NCI-H1436 (cell line): ENCODE data around the gene SP3.
"Not testable (repeated sequence)": the region's sequence is repeated elsewhere in the genome, so short reads cannot be mapped to it uniquely, and the experiment has no call there.

Source experiments
- DNase-seq: peaks from one replicate; lab custom pipeline; 2025; lab: John Stamatoyannopoulos, UW

The SP3 gene

GRCh38 chr2:173891315-173892037 is 73.7 kb downstream of the SP3 start:
- DNase-seq: no peak

DNA sequence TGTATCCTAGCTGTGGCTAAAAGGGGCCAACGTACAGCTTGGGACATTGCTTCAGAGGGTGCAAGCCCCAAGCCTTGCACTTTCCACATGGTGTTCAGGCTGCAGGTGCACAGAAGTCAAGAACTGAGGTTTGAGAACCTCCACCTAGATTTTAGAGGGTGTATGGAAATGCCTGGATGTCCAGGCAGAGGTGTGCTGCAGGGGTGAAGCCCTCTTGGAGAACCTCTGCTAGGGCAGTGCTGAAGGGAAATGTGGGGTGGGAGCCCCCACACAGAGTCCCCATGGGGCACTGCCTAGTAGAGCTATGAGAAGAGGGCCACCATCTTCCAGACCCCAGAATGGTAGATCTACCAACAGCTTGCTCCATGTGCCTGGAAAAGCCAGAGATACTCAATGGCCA is 75.7 kb downstream of the SP3 start:
- DNase-seq: not testable (repeated sequence)

GRCh38 chr2:173886613-173887012 is 78.6 kb downstream of the SP3 start:
- no peak for DNase-seq

- DNase-seq: no peak
Observed at GRCh38 chr2:173884025-173884802, 81.0 kb downstream of the SP3 start.

GRCh38 chr2:173881886-173882285 is 83.3 kb downstream of the SP3 start:
- DNase-seq: no peak

GRCh38 chr2:173881461-173881860 is 83.7 kb downstream of the SP3 start:
- DNase-seq: no peak

DNA sequence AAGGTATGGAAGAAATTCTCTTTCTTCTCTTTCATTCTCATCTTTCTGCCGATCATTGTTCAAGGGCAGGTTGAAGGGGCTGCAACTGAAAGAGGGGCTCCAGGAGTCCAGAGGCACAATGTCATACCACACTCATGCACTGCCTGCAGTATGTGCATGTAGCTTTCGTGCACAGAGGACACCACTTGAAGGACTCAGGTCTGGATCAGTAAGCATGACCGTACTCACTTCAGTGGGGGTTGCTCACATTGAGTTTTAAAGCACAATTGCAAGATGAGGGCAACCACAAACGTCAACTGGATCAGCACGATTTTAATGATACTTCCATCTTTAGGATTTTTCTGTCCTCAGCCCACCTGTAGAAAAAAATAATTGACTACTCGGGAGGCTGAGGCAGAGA is 84.6 kb downstream of the SP3 start:
- DNase-seq: no peak

GRCh38 chr2:173876833-173877413 is 88.2 kb downstream of the SP3 start:
- DNase-seq: no peak

DNA sequence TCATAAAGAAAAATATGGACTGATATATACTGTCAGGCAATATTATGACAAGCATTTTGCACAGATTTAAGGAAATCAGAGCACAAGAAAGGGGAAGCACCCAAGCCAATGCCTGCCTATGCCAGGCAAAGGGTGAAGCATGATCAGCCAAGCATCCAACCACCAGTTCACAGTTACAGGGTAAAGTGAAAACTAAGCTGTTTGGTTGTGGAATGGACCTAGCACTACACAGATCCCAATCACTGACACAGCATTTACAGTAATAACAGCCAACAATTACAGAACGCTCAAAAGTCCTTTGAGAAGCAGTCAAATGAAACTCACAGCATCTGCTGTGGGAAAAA is 90.3 kb downstream of the SP3 start:
- no peak for DNase-seq

- DNase-seq: no peak
Observed at GRCh38 chr2:173874003-173874893, 90.9 kb downstream of the SP3 start.

DNA sequence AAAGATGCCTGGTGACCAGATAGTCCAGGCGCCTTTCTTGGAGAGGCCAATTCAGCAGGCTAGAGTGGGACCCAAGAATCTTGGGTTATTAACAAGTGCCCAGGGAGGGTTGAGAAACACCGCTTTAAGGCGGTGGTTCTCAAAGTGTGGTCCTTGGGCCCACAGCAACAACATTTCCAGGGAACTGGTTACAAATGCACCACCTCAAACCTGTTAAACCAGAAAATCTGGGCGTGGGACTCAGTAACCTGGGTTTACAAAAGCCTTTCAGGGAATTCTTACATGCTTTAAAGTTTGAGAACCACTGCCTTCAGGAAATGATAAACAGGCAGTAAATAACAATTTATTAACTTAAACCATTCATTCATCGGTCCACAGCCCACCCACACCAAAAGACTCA is 92.5 kb downstream of the SP3 start:
- no peak for DNase-seq

- DNase-seq: peak; percentile 11
Observed at GRCh38 chr2:173869244-173870229, 95.6 kb downstream of the SP3 start.

- no peak for DNase-seq
Observed at GRCh38 chr2:173868406-173868805, 96.8 kb downstream of the SP3 start.

GRCh38 chr2:173866874-173867618 is 98.1 kb downstream of the SP3 start:
- DNase-seq: no peak

DNA sequence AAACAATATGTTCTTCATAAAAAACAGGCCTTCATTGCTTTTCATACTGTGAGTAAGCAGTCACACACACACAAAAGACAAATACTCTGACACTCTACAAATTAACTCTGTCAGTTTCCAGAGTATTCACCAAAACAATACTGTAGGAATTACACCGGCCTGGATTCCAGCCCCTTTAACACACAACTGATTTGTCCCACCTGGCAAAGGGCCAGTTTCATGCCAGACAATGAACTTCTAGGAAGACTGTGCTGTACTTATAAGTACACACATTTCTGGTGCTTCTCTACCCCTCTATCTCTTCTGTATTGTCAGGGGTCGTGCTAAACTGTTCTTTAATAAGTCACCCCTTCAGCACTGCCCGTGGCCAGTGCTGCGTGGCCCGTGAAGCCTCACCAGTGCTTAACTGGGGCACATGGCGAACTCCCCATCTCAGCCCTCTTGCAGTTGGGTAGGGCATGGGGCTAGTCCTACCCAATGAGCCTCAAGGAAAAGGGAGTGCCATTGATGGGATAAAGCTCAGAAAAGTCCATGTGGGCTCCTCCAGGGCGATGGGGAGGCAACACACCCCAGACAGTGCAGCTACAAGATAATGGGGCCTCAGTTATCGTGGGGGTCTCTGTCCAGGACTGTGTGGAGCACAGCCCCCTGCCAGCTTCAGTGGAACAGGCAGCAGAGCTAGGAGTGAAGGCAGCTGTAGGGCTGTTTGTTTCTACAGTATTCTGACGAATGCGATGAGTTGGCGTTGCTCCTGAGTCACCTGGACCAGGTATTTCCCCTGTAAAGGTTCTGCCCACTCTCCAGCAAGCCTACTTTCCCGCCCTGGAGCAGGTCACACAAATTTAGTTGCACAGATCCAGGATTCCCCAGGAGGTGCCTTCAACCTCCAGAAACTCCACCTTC is 99.0 kb downstream of the SP3 start:
- DNase-seq: no peak

DNA sequence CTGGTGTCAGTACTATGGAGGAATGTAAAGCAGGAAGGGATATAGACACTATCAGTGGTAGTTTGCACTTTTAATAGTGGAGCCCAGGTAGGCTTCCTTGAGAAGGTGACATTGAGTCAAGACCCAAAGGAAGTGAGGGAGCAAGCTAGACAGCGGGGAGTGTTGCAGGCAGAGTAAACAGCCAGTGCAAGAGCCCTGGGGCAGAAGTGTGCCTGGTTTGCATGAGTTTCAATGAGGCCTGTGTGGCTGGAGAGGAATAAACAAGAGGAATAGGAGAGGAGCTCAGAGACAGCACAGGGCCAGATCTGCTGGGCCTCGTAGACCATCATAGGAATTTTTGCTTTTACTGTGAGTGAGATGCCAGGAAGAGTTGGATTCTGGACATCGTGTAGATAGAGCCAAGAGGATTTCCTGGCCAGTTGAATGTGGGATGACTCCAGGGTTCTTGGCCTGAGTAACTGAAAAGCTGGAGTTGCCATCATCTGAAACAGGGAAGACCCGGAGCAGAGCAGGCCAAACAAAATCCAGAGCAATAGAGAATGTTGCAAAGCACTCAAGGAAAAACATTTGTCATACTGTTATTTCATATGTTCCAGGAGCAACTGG is 102.5 kb downstream of the SP3 start:
- DNase-seq: no peak

DNA sequence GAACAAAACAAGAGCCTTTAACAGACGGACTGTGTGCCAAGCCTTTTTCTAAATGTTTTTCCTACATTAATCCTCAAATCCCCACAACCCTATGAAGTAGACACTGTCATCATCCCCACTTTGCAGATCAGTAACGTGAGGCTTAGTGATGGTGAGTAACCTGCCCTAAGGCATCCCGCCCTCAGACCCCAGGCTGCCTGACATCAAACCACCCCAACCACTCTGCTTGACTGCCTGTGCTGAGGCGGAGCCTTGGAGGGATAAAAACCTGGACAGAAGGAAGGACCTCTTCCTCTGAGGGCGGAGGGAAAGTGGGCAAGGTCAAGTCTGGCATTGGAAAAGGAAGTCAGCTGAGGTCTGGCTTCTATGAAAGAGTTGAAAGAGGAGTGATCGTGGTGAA is 104.6 kb downstream of the SP3 start:
- DNase-seq: no peak

DNA sequence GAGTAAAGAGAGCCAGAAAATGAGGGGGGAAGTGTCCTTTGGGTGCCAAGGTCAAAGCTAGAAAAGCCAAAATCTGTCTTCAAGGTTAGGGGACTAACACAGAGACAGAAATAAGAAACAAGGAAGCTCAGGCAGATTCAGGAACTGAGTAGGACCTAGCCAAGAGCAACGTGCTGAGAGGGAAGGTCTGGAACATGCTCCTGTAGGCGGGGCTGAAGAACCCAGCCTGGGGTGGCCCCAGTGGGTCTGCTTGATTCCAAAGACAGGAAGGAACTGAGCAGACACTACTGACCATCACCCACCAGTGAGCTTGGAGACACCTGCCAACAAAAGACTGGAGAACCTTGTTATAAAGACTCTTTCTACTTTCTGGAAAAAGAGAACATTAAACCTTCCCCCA is 105.1 kb downstream of the SP3 start:
- no peak for DNase-seq

GRCh38 chr2:173858291-173858731 is 106.9 kb downstream of the SP3 start:
- no peak for DNase-seq
